ENCODE measurements around the gene STIL. TPM values are rescaled to one million over a fixed set of nuclear protein-coding genes. Genes with fewer than 3 reads are reported as not detected.
A peak's percentile ranks its signal among the peaks of the same experiment; 100 is the strongest.

The STIL gene
- total and polyA plus RNA-seq, 2 of the 13 experiments (the other 11 are each of a cell fraction or from before 2014, with no cell fraction given) = 13.7 to 18.6 TPM

DNA sequence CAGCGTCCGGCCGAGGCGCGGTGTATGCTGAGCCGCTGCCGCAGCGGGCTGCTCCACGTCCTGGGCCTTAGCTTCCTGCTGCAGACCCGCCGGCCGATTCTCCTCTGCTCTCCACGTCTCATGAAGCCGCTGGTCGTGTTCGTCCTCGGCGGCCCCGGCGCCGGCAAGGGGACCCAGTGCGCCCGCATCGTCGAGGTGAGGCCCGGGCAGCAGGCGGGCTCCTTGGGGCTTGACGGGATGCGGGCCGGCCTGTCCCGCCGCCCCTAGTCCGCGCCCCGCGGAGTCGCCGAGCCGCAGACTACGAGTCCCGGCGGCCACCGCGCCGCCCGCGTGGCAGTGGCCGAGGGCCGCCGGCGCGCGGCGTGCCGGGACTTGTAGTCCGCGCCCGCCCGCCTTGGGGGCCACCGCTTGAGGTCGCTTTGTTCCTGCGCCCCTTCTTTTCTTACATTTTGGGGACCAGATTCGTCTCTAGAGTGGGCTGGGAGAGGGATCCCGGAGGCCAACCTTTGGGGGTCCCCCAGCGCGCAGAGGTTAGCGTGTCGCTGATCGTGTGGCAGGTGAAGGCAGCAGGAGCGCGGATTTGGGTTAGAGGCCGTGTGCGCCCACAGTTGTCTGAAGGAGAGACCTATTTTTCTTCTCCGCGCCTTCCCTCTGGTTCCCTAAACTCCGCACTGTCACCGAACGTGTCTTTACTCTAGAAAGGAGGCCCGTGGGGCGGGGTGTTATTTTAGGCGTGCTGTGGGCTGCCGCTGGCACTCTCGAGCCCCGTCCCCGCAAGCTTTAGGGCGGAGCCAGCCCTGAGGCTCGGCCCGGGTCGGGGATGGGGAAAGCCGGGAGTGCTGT, 20.2 kb upstream of the STIL start (continued):
- TF ChIP-seq, protein P1, sequence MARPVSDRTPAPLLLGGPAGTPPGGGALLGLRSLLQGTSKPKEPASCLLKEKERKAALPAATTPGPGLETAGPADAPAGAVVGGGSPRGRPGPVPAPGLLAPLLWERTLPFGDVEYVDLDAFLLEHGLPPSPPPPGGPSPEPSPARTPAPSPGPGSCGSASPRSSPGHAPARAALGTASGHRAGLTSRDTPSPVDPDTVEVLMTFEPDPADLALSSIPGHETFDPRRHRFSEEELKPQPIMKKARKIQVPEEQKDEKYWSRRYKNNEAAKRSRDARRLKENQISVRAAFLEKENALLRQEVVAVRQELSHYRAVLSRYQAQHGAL (CRISPR knock-in tag; IDR thresholded peaks at IDR 0.05; ENCODE audit: not compliant biosample characterization) = no peak
- peak; percentile 86; the same call in 1 of the 2 replicates for TF ChIP-seq PAX8 (CRISPR knock-in tag; IDR thresholded peaks at IDR 0.05; ENCODE audit: borderline replicate concordance)
- TF ChIP-seq, protein P2, sequence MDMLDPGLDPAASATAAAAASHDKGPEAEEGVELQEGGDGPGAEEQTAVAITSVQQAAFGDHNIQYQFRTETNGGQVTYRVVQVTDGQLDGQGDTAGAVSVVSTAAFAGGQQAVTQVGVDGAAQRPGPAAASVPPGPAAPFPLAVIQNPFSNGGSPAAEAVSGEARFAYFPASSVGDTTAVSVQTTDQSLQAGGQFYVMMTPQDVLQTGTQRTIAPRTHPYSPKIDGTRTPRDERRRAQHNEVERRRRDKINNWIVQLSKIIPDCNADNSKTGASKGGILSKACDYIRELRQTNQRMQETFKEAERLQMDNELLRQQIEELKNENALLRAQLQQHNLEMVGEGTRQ (IDR thresholded peaks at IDR 0.05; ENCODE audit: low read depth, low read length) = no peak
- TF ChIP-seq, protein P2 (CRISPR knock-in tag; IDR thresholded peaks at IDR 0.05; ENCODE audit: borderline replicate concordance) = no peak
- peak; percentile 47; the same call in 1 of the 2 replicates for TF ChIP-seq TP53 (CRISPR knock-in tag; conservative IDR thresholded peaks at IDR 0.05)
- TF ChIP-seq ZNF354B (CRISPR knock-in tag; IDR thresholded peaks at IDR 0.05) = no peak
- TF ChIP-seq, protein P3, sequence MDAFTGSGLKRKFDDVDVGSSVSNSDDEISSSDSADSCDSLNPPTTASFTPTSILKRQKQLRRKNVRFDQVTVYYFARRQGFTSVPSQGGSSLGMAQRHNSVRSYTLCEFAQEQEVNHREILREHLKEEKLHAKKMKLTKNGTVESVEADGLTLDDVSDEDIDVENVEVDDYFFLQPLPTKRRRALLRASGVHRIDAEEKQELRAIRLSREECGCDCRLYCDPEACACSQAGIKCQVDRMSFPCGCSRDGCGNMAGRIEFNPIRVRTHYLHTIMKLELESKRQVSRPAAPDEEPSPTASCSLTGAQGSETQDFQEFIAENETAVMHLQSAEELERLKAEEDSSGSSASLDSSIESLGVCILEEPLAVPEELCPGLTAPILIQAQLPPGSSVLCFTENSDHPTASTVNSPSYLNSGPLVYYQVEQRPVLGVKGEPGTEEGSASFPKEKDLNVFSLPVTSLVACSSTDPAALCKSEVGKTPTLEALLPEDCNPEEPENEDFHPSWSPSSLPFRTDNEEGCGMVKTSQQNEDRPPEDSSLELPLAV (CRISPR knock-in tag; conservative IDR thresholded peaks at IDR 0.05; ENCODE audit: low read depth) = no peak
- TF ChIP-seq, protein P4, sequence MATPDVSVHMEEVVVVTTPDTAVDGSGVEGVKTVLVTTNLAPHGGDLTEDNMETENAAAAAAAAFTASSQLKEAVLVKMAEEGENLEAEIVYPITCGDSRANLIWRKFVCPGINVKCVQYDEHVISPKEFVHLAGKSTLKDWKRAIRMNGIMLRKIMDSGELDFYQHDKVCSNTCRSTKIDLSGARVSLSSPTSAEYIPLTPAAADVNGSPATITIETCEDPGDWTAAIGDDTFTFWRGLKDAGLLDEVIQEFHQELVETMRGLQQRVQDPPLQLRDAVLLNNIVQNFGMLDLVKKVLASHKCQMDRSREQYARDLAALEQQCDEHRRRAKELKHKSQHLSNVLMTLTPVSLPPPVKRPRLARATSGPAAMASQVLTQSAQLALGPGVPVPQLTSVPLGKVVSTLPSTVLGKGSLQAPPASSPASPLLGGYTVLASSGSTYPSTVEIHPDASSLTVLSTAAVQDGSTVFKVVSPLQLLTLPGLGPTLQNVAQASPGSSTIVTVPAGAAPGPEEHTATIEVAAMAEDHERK (CRISPR knock-in tag; IDR thresholded peaks at IDR 0.05; ENCODE audit: low read depth) = no peak
- no peak for TF ChIP-seq PPARG (CRISPR knock-in tag; conservative IDR thresholded peaks at IDR 0.05)
- no peak for TF ChIP-seq MBD4 (IDR thresholded peaks at IDR 0.05; ENCODE audit: borderline replicate concordance, low read length)
- TF ChIP-seq U2AF1 (optimal IDR thresholded peaks at IDR 0.05; ENCODE audit: low read depth, low read length) = no peak
- TF ChIP-seq ZNF703 (CRISPR knock-in tag; IDR thresholded peaks at IDR 0.05; ENCODE audit: borderline replicate concordance) = no peak
- TF ChIP-seq, protein P5, sequence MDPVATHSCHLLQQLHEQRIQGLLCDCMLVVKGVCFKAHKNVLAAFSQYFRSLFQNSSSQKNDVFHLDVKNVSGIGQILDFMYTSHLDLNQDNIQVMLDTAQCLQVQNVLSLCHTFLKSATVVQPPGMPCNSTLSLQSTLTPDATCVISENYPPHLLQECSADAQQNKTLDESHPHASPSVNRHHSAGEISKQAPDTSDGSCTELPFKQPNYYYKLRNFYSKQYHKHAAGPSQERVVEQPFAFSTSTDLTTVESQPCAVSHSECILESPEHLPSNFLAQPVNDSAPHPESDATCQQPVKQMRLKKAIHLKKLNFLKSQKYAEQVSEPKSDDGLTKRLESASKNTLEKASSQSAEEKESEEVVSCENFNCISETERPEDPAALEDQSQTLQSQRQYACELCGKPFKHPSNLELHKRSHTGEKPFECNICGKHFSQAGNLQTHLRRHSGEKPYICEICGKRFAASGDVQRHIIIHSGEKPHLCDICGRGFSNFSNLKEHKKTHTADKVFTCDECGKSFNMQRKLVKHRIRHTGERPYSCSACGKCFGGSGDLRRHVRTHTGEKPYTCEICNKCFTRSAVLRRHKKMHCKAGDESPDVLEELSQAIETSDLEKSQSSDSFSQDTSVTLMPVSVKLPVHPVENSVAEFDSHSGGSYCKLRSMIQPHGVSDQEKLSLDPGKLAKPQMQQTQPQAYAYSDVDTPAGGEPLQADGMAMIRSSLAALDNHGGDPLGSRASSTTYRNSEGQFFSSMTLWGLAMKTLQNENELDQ (CRISPR knock-in tag; IDR thresholded peaks at IDR 0.05; ENCODE audit: borderline replicate concordance) = no peak
- TF ChIP-seq RCOR2 (CRISPR knock-in tag; IDR thresholded peaks at IDR 0.05) = 0 out of 2 replicates have a peak, but pooled peaks have one; percentile 35
- TF ChIP-seq ZNF660 (CRISPR knock-in tag; IDR thresholded peaks at IDR 0.05; ENCODE audit: borderline replicate concordance, low read depth) = no peak
- no peak for TF ChIP-seq PRMT3 (CRISPR knock-in tag; IDR thresholded peaks at IDR 0.05; ENCODE audit: borderline replicate concordance, low read depth)
- peak; percentile 90 for TF ChIP-seq AGO2 (optimal IDR thresholded peaks at IDR 0.05; ENCODE audit: low read depth, low read length)
- TF ChIP-seq BRCA1 (CRISPR knock-in tag; IDR thresholded peaks at IDR 0.05) = peak; percentile 91
- TF ChIP-seq ZNF816 (CRISPR knock-in tag; IDR thresholded peaks at IDR 0.05; ENCODE audit: borderline replicate concordance) = no peak

All from HepG2 (cell line).